Mesenchymal stem cell (in vitro differentiated cells and primary cell): ENCODE measurements around the gene SLC16A6.

Experiments
- DNase-seq: peaks from one replicate; pipeline ENCODE4 v3.0.0-alpha.2; 2013
- H2AFZ ChIP-seq: one replicate; pipeline ENCODE4 v1.6.1; 2013; ENCODE audit warnings: low read depth, mild to moderate bottlenecking, control low read depth, inconsistent platforms, low read length, moderate library complexity
- H2AK5ac ChIP-seq: 2 replicates; pipeline ENCODE4 v1.6.1; 2013; ENCODE audit warnings: low read length, moderate library complexity, mild to moderate bottlenecking, inconsistent platforms; ENCODE audit not compliant: severe bottlenecking
- H2BK120ac ChIP-seq: one replicate; pipeline ENCODE4 v1.6.1; 2013; ENCODE audit warnings: low read depth, mild to moderate bottlenecking, inconsistent platforms, low read length, moderate library complexity
- H2BK12ac ChIP-seq, 2 experiments: one replicate each; pipeline ENCODE4 v1.6.1; 2013; ENCODE audit warnings: inconsistent platforms in 2 of 2, low read length in 2 of 2, mild to moderate bottlenecking in 2 of 2, moderate library complexity in 2 of 2, control low read depth in 1 of 2
- H2BK15ac ChIP-seq: one replicate; pipeline ENCODE4 v1.6.1; 2013; ENCODE audit warnings: mild to moderate bottlenecking, low read depth, inconsistent platforms; ENCODE audit not compliant: poor library complexity, severe bottlenecking
- H2BK5ac ChIP-seq: 2 replicates; pipeline ENCODE4 v1.6.1; 2013; ENCODE audit warnings: low read depth, mild to moderate bottlenecking, low read length, control low read depth, inconsistent platforms; ENCODE audit not compliant: poor library complexity, severe bottlenecking
- H3K14ac ChIP-seq, 2 experiments: one replicate each; pipeline ENCODE4 v1.6.1; 2013; ENCODE audit warnings: inconsistent platforms in 2 of 2, low read length in 2 of 2, control low read depth in 1 of 2, mild to moderate bottlenecking in 1 of 2, moderate library complexity in 1 of 2
- H3K18ac ChIP-seq, 2 experiments: one replicate each; pipeline ENCODE4 v1.6.1; 2013; ENCODE audit warnings: inconsistent platforms in 2 of 2, low read length in 2 of 2, control low read depth in 1 of 2, low read depth in 1 of 2, mild to moderate bottlenecking in 1 of 2
- H3K23ac ChIP-seq, 2 experiments: one replicate each; pipeline ENCODE4 v1.6.1; 2013; ENCODE audit warnings: inconsistent platforms in 2 of 2, low read length in 2 of 2, mild to moderate bottlenecking in 2 of 2, moderate library complexity in 2 of 2, control low read depth in 1 of 2
- H3K27ac ChIP-seq: 2 replicates; pipeline ENCODE4 v1.5.1; 2013; ENCODE audit warnings: mild to moderate bottlenecking, moderate library complexity, low read length, control low read depth, inconsistent platforms; ENCODE audit not compliant: poor library complexity, severe bottlenecking
- H3K27me3 ChIP-seq, 2 experiments: 2 replicates each; pipeline versions ENCODE4 v1.6.1 to v1.7.0; 2013; ENCODE audit warnings: low read length in 2 of 2, mild to moderate bottlenecking in 2 of 2, moderate library complexity in 2 of 2, control low read depth in 1 of 2, inconsistent platforms in 1 of 2; ENCODE audit not compliant: control insufficient read depth in 1 of 2, insufficient read depth in 1 of 2
- H3K36me3 ChIP-seq, 2 experiments: 2 replicates each; pipeline versions ENCODE4 v1.6.1 to v1.7.0; 2013; ENCODE audit warnings: low read length in 2 of 2, control low read depth in 1 of 2, inconsistent platforms in 1 of 2, low read depth in 1 of 2, mild to moderate bottlenecking in 1 of 2; ENCODE audit not compliant: insufficient read depth in 2 of 2, control insufficient read depth in 1 of 2
- H3K4ac ChIP-seq, 2 experiments: one replicate each; pipeline ENCODE4 v1.6.1; 2013; ENCODE audit warnings: inconsistent platforms in 2 of 2, low read length in 2 of 2, mild to moderate bottlenecking in 2 of 2, moderate library complexity in 2 of 2, control low read depth in 1 of 2, low read depth in 1 of 2
- H3K4me1 ChIP-seq: 2 replicates; pipeline ENCODE4 v1.6.1; 2013; ENCODE audit warnings: low read depth, low read length, control low read depth; ENCODE audit not compliant: control insufficient read depth, insufficient read depth
- H3K4me2 ChIP-seq: 2 replicates; pipeline ENCODE4 v1.6.1; 2013; ENCODE audit warnings: low read length, mild to moderate bottlenecking, inconsistent platforms; ENCODE audit not compliant: poor library complexity, severe bottlenecking
- H3K4me3 ChIP-seq, 2 experiments: 2 replicates each; pipeline versions ENCODE4 v1.5.1 to v1.7.0; 2013; ENCODE audit warnings: low read length in 2 of 2, mild to moderate bottlenecking in 2 of 2, control low read depth in 1 of 2, low read depth in 1 of 2; ENCODE audit not compliant: insufficient read depth in 1 of 2
- H3K79me1 ChIP-seq: replicated peaks from 2 replicates; pipeline ENCODE4 v1.6.1; 2013; ENCODE audit warnings: mild to moderate bottlenecking, control low read depth, low read length, inconsistent platforms; ENCODE audit not compliant: poor library complexity, severe bottlenecking
- H3K9ac ChIP-seq: 2 replicates; pipeline ENCODE4 v1.7.0; 2013; ENCODE audit warnings: mild to moderate bottlenecking, low read length, moderate library complexity
- H3K9me3 ChIP-seq: 2 replicates; pipeline ENCODE4 v1.7.0; 2013; ENCODE audit warnings: mild to moderate bottlenecking, low read length; ENCODE audit not compliant: control insufficient read depth
- H4K8ac ChIP-seq: one replicate; pipeline ENCODE4 v1.6.1; 2013; ENCODE audit warnings: inconsistent platforms, mild to moderate bottlenecking, low read length, moderate library complexity
- H4K91ac ChIP-seq: one replicate; pipeline ENCODE4 v1.6.1; 2013; ENCODE audit warnings: mild to moderate bottlenecking, low read length, inconsistent platforms
- WGBS: methylation state at CpG from one replicate; pipeline ENCODE4 v1.1.7; 2013; ENCODE audit warnings: mixed read lengths; 5-methylcytosine and 5-hydroxymethylcytosine counted together

SLC16A6 gene

DNA sequence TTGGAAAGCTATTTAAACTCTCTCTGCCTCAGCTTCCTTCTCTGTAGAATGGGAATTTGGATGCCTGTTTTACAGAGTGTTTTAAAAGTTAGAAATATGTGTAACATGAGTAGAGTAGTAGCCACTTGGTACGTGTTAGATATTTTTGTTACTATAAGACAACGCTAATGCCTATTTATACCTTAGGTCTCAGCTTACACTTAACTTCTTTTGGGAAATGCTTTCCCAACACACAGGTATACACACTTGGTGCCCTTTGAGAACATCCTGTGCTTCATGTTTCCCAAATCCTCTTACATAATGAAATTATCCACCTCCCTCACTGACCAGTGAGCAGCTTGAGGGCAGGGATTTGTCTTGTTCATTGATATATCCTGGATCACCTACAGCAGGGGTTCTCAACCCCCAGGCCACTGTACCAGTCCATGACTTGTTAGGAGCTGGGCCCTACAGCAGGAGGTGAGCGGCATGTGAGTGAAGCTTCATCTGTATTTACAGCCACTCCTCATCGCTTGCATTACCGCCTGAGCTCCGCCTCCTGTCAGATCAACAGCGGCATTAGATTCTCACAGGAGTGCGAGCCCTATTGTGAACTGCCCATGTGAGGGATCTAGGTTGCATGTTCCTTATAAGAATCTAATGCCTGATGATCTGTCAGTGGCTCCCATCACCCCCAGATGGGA, 33.9 kb upstream of the SLC16A6 start:
- peaks cover 0 to 13% of the 10 kb centered on the region in 2 experiments for H3K27me3 ChIP-seq
- H3K79me1 ChIP-seq: no peaks in the 10 kb centered on the region
- no peak overlapping the region for H2AK5ac ChIP-seq
- no peak overlapping the region for H3K23ac ChIP-seq
- H2AFZ ChIP-seq: no peak overlapping the region
- no peak overlapping the region for H4K91ac ChIP-seq
- no peak overlapping the region for H2BK120ac ChIP-seq
- no peak overlapping the region for H3K4me2 ChIP-seq
- H3K9ac ChIP-seq: no peak overlapping the region
- H3K18ac ChIP-seq: no peak overlapping the region
- H2BK15ac ChIP-seq: no peak overlapping the region
- no peak overlapping the region for H3K4me3 ChIP-seq
- no peak overlapping the region for H3K14ac ChIP-seq
- no peak overlapping the region for H4K8ac ChIP-seq
- no peak overlapping the region for H2BK12ac ChIP-seq
- DNase-seq: no peak
- no peaks in the 10 kb centered on the region for H3K4me1 ChIP-seq
- H3K36me3 ChIP-seq: no peaks in the 10 kb centered on the region
- no peaks in the 10 kb centered on the region for H3K9me3 ChIP-seq
- H3K27ac ChIP-seq: no peak overlapping the region
- H2BK5ac ChIP-seq: no peak overlapping the region
- H3K4ac ChIP-seq: no peak overlapping the region
- WGBS: 96% methylated on average over 8 of the region's 8 CpGs

DNA sequence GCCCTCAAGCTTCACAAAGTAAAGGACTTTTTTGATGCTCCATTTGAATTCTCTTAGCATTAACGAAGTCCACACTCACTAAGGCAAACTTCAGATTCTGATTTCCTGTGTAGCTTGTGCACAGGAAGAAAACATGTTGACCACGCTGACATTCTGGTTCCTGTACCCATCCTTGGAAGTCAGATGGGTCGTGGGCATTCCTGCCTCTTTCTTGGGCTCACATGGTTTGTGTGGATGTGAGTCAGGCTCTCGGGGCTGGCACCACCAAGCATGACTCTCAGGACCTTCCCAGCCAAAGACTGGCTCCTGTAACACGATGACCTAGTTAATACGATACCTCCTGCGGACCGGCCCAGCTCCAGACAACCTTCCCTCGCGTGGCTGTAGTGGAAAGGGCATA, 33.2 kb upstream of the SLC16A6 start:
- Histone ChIP-seq H4K91ac (no peak overlapping the region), H3K36me3 (no peaks in the 10 kb centered on the region), H2BK12ac (no peak overlapping the region), H3K18ac (no peak overlapping the region), H3K27ac (no peak overlapping the region), H3K4me2 (no peak overlapping the region), H3K27me3 (peaks cover 0 to 13% of the 10 kb centered on the region in 2 experiments), H3K14ac (no peak overlapping the region), H4K8ac (no peak overlapping the region), H2AK5ac (no peak overlapping the region), H2BK15ac (no peak overlapping the region), H3K9me3 (no peaks in the 10 kb centered on the region), H3K79me1 (no peaks in the 10 kb centered on the region), H3K4ac (no peak overlapping the region), H2BK5ac (no peak overlapping the region), H2AFZ (no peak overlapping the region), H3K4me3 (no peak overlapping the region), H3K9ac (no peak overlapping the region), H3K4me1 (no peaks in the 10 kb centered on the region), H3K23ac (no peak overlapping the region), H2BK120ac (no peak overlapping the region)
- WGBS: 91% methylated on average over 10 of the region's 10 CpGs
- no peak for DNase-seq

DNA sequence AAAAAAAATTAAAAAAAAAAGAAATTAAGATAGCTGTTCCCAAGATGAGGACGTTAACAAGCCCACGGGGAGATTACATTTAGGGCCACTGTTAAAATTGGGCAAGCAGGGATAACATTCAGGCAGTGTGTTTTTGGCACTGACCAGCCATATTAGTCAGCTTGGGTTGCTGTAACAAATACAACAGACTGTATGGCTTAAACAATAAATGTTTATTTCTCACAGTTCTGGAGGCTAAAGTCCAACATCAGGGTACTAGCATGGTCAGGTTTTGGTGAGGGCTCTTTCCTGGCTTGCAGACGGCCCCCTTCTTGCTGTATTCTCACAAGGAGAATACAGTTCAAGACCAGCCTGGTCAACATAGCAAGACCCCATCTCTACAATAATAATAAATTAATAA, 31.7 kb upstream of the SLC16A6 start:
- H3K79me1 ChIP-seq: no peaks in the 10 kb centered on the region
- H2AK5ac ChIP-seq: no peak overlapping the region
- 91% methylated on average over 2 of the region's 3 CpGs for WGBS
- H3K27ac ChIP-seq: no peak overlapping the region
- H3K4me1 ChIP-seq: peaks cover 4% of the 10 kb centered on the region
- H4K91ac ChIP-seq: no peak overlapping the region
- no peak overlapping the region for H3K14ac ChIP-seq
- no peak for DNase-seq
- no peak overlapping the region for H2AFZ ChIP-seq
- no peaks in the 10 kb centered on the region for H3K36me3 ChIP-seq
- no peak overlapping the region for H2BK12ac ChIP-seq
- no peak overlapping the region for H3K4me2 ChIP-seq
- no peak overlapping the region for H3K9ac ChIP-seq
- H3K4ac ChIP-seq: no peak overlapping the region
- H3K18ac ChIP-seq: no peak overlapping the region
- H2BK15ac ChIP-seq: no peak overlapping the region
- H3K27me3 ChIP-seq: peaks cover 0 to 4% of the 10 kb centered on the region in 2 experiments
- no peak overlapping the region for H2BK120ac ChIP-seq
- no peak overlapping the region for H4K8ac ChIP-seq
- no peak overlapping the region for H3K4me3 ChIP-seq
- H3K23ac ChIP-seq: no peak overlapping the region
- H2BK5ac ChIP-seq: no peak overlapping the region
- H3K9me3 ChIP-seq: no peaks in the 10 kb centered on the region

DNA sequence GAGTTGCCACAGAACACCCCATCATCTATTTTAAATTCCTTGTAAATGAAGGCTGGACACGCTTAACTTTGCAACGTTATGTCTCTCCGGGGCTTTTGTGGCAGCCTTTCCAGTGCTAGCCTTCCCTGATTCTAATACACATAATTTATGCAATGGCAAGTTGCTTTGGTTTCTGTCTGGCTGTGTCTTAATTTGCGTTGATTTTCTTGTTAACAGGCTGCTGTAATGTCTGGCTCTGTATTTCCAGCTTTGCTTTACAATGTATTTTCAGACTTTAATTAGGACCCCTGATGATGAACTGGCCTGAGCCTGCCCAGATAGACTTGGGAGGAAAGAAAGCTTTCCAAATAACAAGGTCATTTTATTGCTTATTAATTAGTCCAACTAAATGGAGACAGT, 30.6 kb upstream of the SLC16A6 start:
- 85% methylated on average over 4 of the region's 4 CpGs for WGBS
- Histone ChIP-seq H3K9me3 (no peaks in the 10 kb centered on the region), H3K23ac (no peak overlapping the region), H3K4me1 (peaks cover 4% of the 10 kb centered on the region), H3K14ac (no peak overlapping the region), H3K9ac (no peak overlapping the region), H3K27me3 (peaks cover 0 to 4% of the 10 kb centered on the region in 2 experiments), H3K18ac (no peak overlapping the region), H2BK15ac (no peak overlapping the region), H2BK12ac (no peak overlapping the region), H3K27ac (no peak overlapping the region), H2BK120ac (no peak overlapping the region), H4K8ac (no peak overlapping the region), H2BK5ac (no peak overlapping the region), H2AFZ (no peak overlapping the region), H3K4ac (no peak overlapping the region), H4K91ac (no peak overlapping the region), H3K36me3 (no peaks in the 10 kb centered on the region), H3K79me1 (no peaks in the 10 kb centered on the region), H2AK5ac (no peak overlapping the region), H3K4me2 (no peak overlapping the region), H3K4me3 (no peak overlapping the region)
- no peak for DNase-seq
